ENCODE results near the gene ABCC11.

- TF ChIP-seq CTCF (IDR thresholded peaks at IDR 0.05 in 4 of 5, conservative IDR thresholded peaks at IDR 0.05 in 1 of 5) (no peak), POLR2A (IDR thresholded peaks at IDR 0.05) (no peak)
Measured at GRCh38 chr16:48155926-48156789, 91.2 kb downstream of the ABCC11 start, which contains the start of gene ABCC12.

Measured in gastrocnemius medialis (tissue), 4 donors.